GM18507 (cell line): ENCODE data around the gene SSH3.

Source experiments
- DNase-seq: peaks from one replicate; pipeline ENCODE4 v3.0.0; 2011; ENCODE audit warnings: low read depth; ENCODE audit not compliant: insufficient read length; ENCODE audit errors: extremely low spot score
- FAIRE-seq: peaks from 2 replicates; lab custom pipeline; 2011; peaks lifted over from hg19 to GRCh38; lab: Jason Lieb, UNC

SSH3 gene

DNA sequence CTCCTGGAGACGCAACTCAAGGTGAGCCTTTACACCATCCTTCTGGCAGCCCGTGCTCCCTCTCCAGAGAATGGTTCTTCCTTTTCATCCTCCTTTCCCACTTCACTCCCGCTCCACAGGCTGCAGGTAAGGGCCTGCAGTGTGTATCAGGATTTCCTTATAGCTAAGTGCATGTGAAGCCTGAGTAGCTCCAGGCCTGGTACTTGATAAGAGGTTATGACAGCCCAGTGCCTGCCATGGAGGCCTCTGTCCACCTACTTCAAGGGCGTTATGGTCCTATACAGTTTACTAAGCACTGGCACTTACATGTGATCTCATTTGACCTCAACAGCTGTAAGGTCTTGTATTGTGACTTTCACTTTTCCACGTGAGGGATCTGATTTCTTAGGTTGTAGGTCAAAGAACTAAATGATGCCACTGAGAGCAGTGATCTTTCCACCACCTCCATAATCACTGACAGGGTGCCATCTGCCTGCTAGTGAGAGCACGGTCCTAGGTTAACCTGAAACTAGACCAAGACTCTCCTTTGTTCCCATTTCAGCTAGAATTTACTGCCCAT lies 18.1 kb downstream of the SSH3 start:
- DNase-seq: no peak
- no peak for FAIRE-seq

DNA sequence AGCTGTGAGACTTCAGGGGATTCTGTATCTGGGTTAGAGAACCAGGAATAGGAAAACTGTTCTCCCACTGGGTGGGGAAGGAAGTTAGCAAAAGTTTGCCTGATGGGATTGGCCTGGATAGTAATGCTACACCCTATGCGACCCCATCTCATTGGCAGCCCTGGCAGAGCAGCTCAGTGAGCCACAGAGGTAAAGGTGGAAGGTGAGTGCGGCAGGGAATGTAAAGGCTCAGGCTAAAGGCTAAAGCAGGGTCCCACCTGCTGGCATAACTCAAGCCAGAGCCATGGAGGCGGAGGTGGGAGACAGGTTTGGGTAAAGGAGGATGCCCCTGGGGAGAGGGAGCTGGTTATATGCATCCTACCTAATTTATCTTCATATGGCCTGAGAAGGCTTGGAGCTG lies 18.7 kb downstream of the SSH3 start:
- FAIRE-seq (no peak), DNase-seq (no peak)

DNA sequence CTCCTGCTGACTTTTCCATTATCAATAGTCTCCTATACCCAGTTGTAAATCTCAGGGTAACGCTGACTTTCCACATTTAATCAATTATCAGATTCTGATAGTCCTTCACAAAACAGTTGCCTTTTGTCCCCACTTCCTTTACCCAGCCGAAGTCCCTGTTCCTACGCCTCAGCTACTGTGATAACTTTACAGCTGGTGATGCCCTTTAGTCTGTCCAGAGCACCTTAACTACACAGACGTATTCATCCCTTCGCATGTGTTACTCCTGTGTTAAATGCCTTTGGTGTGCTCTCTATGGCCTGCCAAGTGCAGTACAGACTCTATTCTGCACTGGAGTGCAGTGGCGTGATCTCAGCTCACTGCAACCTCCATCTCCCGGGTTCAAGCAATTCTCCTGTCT lies 20.2 kb downstream of the SSH3 start:
- no peak for FAIRE-seq
- DNase-seq: no peak

DNA sequence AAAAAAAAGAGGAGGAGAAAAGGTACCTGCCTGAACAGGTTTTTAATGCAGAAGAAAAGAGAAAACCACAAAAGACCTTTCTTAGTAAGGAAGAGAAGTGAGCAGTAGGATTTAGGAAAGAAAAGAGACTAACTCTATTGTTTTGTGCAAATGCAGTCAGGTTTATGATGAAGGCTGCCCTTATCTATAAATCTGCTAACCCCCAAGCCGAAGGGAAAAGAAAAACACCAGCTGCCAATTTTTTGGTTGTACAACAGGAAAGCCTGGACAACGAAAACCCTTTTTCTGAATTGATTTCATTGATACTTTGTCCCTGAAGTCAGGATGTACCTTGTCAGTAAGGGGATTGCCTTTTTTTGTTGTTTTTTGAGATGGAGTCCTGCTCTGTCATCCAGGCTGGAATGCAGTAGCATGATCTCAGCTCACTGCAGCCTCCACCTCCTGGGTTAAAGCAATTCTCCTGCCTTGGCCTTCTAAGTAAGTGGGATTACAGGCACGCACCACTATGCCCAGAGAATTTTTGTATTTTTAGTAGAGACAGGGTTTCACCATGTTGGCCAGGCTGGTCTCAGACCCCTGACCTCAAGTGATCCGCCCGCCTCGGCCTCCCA lies 28.9 kb downstream of the SSH3 start:
- DNase-seq: no peak
- FAIRE-seq: no peak

DNA sequence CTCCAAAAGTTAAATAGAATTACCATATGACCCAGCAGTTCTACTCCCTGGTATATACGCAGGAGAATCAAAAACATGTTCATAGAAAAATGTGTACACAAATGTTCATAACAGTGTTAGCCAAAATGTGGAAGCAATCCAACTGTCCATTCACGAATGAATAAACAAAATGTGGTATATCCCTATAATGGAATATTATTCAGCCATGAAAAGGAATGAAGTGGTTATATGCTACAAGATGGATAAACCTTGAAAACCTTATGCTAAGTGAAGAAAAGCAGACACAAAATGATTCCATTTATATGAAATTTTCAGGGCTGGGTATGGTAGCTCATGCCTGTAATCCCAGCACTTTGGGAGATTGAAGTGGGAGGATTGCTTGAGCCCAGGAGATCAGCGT lies 33.9 kb downstream of the SSH3 start:
- no peak for FAIRE-seq
- no peak for DNase-seq

DNA sequence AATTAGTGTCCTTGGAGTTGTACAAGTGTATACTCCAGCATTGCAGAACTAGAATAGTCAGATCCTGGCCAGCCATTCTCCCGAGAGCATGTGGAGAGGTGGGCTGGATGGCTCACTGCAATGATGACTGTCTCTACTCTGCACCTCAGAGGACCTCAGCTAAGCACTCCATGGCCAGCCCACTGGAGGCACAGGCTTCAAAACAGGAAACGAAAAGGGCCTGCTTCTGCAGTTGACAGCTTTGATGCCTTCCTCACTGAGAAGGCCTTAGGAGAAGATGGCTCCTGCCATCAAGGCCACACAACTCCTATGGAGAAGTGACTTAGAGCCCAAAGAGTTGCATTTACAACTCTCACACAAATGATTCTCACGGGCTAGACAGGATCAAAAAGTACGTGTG lies 40.9 kb downstream of the SSH3 start:
- no peak for DNase-seq
- FAIRE-seq: peak; percentile 21

DNA sequence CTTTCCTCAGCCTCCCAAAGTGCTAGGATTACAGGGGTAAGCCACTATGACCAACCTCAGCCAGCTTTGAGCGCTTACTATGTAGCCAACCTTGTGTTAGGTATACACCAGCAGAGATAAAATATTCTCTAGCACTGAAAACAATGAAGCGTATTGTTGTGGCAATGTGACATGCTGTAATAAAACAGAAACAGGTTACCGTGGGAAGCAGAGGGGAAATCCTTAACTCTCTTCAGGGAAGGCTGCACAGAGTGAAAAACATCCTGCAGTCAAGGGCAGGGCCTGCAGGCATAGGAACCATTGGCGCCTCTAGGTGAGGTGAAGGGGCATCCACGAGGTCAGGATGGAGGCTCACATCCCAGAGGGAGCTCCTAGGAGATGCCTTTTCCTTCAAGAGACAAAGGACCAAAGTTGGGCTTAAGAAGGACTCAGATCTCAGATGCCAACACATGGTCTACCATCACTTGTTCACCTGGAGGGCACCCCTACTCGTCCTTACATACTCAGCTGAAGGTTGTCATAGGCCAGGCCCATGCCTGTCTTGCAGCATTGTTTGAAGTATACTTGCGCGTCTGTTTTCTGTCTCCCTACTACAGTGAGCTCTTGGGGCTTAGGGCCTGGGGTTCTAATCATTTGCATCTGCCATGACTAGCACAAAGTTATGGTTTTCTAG lies 42.1 kb downstream of the SSH3 start:
- DNase-seq (no peak), FAIRE-seq (no peak)

DNA sequence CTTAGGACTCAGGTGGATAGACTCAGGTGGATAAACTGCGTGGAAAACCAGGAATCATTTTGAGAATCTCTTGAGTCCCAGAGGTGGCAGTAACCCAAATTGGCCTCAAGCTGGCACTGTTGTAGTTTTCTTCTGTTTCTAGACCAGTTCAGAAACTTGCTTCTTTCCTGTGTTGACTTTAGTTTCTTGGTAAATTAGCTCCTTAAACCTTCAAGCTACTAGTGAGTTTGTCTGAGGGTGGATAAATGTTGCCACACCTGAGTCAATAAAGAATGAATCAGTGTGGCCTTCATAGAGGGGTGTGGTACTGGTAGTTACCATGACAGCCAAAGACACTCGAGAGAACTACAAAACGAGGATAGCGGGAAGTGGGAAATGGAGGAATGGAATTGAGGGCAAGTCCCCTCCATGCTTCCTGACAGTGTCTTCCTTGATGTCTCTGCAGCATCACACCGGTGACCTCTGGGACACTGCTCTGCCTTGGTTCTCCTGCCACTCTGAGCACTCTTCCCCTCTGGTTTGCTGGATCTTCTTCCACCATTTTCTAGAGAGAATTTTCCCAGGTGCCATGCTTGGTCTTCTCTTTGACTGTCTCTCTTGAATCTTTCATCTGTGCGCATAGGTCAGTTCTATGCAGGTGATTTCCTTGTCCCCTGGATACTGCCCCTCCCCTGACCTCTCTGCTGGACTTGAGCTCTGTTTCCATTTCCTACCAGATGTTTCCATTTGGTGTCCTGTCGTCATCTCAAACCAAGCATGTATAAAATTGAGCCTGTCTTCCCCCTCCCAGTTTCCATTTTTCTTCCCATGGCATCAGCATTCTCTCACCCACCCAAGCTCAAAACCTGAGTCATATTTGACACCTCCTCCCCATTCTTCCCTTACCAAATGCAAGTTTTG lies 42.8 kb downstream of the SSH3 start:
- no peak for DNase-seq
- FAIRE-seq: peak; percentile 46

DNA sequence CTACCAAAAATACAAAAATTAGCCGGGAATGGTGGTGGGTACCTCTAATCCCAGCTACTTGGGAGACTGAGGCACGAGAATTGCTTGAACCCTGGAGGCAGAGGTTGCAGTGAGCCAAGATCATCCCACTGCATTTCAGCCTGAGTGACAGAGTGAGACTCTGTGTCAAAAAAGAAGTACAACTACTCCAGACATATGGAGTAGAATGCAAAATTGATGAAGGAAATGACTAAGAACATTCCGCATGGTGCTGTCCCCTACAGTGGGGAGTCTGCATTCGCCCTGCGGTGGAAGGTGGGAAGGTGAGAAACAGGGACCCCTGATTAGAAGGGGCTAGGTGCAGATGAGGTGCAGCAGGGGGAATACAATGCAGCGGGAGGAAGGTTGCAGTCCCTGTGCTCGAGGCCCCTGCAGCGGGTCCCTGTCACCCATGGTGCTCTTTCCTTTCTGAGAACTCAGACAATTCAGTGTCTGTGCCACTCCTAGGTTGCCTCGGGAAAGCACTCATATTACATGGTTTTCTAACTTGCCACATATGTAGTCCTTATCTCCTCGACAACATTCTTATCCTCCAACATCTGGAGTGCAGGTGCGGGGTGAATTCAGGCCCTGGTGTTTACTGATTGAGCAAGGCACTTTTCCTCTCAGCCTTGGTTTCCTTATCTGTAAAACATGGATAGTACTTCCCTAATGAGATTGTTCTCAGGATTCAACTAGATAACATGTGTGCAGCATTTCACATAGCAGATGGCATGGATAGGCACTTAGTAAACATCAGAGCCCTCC lies 44.8 kb downstream of the SSH3 start:
- FAIRE-seq (no peak), DNase-seq (no peak)

DNA sequence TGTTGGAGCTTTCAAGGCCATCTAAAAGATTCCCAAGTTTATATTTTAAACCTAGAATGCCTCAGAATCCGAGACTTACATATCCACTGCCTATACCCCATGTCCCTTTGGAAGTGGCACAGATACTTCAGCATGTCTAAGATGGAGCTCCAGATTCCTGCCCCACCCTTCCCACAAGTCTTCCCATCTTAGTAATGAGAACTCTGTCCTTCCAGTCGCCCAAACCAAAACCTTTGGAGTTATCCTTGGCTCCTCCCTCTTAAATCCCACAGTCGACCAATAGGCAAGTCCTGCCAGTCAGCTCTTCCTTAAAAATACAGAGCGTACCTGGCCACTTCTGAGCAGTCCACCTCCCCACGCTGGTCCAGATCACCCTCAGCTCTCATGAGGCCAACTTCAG lies 45.7 kb downstream of the SSH3 start:
- DNase-seq (no peak), FAIRE-seq (no peak)

DNA sequence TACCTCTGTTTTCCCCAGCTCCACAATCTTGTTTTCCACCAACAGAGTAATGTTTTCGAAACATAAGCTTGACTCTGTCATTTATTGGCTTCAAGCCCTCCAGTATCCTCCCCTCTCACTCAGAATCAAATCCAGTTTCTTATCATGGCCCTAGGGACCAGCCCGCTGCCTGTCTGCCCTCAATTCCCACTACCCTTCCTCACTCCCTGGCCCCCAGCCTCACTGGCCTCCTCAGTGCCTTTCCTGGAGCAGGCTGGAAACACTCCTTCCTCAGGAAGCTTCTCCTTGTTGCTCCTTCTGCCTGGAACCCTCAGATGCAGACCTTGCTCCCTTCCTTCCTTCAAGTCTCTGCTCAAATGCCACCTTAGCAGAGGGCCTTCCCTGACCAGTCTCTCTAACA lies 46.1 kb downstream of the SSH3 start:
- FAIRE-seq (no peak), DNase-seq (no peak)

DNA sequence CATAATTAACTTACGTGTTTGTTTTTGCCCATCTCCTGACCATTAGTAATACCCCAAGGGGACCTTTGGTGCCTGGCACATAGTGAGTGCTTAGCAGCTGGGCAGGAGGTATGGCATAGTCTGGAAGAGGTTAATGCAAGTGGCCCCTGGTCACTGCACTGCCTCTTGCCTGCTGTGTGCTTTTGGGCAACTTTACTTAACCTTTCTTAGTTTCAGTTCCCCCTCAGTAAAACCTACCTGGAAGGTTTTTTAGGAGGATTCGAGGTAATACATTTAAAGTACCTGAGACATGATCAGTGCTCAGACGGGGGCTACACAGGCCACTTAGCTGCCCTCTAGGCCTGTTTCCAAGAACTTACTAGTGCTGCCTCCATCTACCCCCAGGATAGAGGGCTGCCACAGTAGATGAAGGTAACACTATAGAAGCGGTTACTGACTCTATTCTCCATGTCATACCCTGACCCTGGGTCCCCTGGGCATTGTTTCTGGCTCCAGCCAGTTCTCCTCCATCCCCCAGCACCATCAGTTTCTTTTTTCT lies 46.7 kb downstream of the SSH3 start:
- FAIRE-seq: no peak
- DNase-seq: no peak

DNA sequence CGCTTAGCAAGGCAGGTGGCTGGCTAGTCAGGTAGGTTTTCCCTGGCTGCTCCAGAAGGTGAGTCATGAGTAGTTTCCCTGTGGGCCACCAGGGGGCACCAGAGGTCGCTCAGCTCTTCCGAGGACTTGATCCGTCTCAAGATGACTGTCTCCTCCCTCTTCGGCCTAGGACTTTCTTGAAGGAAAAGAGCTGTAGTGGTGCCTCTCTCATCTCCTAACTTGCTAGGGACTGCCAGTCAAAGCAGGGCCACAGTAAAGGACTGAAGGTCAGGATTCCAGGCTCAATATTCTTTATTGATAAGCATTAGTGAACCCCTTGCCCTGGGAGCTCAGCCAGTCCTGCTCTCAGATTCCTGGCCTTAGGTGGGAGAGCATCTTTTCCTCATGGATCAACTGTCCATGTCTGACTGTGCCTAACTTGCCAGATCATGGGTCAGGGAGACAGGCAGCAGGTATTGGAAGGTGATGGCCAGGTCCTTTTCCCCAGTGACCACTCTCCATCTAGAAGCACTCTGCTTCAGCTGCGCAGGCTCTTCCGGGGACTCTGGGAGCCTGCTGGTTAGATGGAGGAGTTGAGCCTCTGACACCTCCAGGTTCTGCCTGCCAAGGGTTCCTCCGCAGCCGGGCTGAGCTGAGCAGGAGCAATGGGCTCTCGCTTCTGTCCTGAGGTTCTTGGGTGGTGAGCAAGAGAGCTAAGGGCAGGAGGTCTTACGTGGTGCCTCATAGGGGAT lies 48.1 kb downstream of the SSH3 start:
- peak; percentile 78 for FAIRE-seq
- DNase-seq: no peak

DNA sequence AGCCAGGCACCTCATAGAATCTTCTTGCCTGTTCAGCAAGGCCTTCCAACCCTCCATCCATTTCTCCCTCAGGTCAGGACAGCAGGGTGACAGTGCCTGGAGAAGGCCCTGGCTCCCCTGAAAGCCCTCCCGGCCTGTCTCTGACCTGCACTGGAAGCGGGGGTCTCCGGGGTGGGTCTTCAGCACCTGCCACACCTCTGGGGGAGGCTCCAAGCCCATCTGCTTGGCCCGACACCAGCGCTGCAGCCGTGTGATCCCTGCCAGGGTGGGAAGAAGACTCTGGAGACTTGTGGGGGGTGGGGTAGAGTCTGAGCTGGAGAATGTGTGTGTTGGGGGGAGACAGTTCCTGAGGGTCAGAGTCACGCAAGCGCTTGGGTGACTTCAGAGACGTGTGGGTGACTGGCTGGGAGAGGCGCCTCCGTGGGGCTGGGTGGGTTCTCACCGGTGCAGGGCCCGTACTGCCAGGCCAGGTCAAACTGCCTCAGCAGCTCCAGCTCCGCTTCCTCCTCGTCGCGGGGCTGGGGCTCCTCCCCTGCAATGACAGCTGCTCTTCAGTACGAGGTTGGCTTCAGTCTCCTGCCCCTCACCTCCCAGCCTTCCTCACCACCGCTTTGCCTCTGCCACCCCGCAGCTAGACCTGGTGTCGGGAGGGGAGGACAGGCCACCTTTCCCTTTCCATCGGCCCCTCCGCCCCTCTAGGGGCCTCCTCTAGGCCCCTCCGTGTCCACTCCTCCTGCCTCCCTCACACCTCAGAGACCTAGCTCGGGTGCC lies 49.4 kb downstream of the SSH3 start:
- DNase-seq (no peak), FAIRE-seq (no peak)

DNA sequence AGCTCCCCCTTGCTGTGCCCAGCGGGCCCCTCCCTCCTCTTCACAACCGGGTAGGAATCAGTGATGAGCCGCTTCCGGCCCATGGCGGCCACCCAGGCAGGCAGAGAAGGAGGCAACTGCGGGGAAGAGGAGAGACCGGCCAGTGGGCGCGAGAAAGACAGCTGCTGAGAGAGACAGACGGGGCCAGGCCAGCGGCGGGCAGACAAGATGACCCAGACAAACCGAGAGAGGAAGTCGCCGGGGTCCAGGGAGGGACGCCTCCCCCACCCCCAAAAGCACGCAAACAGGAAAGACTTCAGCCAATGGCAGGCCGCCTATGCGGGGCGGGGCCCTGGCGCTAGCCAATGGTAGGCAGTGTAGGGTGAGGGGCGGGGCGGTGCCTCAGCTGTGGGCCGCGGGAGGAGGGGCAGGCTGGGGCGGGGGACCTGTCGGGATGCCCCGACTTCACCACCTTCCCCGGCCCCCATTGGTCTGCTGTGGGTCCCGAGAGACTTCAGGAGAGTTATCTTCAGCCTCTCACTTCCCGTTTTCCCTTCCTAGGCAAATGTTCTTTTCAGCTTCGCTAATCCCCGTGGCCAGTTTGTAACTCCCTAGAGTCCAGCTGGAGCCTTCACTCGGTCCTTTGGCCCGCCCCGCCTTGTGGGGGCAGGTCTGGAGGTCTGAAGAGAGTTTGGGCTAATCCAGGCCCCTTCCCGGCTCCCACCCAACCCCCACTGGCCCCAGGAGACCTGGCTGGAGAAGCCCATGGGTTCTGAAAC lies 50.2 kb downstream of the SSH3 start, which contains the start of gene POLD4:
Gene POLD4 (minus strand): TSS at position 230 of the 758 bp plus-strand sequence. CDS start 147 bp downstream, at position 83.
- DNase-seq (peak; percentile 96), FAIRE-seq (peak; percentile 87)

DNA sequence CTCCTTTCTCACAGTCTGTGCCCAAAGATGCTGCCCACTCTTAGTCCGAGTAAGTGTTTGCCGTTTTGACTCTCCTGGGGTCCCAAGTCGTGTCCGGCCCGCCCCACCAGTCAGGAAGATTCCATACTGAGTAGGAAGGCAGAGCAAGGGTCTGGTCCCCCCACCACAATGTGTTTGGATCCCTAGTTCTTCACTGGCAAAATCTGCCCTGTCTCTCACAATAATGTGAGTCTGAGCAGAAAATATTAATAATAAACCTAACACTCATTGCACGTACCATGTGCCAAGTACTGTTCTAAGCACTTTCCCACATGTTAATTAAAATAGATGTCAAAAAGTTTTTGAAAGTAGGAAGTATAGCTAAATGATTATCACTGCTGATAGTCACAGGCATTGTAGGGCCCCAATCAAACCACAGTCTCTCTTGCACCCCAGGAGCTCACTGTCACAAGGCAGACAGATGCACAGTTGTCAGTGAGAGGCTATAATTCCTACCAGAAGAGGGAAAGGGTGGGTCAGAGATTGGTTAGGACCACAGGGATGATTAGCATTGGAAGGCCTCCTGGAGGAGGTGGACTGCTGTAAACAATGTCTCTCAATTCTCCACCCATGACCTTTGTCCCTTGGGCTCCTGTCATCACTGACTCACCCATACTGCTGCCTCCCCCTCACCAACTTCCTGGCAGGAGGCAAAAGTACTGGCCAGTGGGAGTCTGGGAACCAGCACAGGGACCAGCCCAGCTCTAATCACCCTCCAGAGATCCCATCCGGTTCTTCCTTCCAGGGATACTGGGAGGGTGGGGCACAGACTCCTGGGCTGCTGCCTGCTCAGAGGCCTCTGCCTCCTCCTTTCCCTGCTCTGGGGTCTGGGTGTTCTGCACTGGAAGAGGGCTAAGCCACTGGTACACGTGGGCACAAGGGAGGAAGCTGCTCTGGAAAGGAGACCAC lies 51.0 kb downstream of the SSH3 start:
- no peak for DNase-seq
- peak; percentile 33 for FAIRE-seq
